Neuronal stem cell (in vitro differentiated cells): Measurements from ENCODE around the gene B3GNT9.

Experiments used
- DNase-seq: peaks from one replicate; pipeline ENCODE4 v3.0.0-alpha.2; 2013; ENCODE audit warnings: low spot score
- H2AFZ ChIP-seq: one replicate; pipeline ENCODE4 v1.6.1; 2013; ENCODE audit warnings: mild to moderate bottlenecking, low read length, inconsistent platforms
- H2AK5ac ChIP-seq: 2 replicates; pipeline ENCODE4 v1.6.1; 2013; ENCODE audit warnings: low read depth, mild to moderate bottlenecking, inconsistent platforms, low read length, moderate library complexity, mixed read lengths
- H2BK120ac ChIP-seq: 2 replicates; pipeline ENCODE4 v1.6.1; 2013; ENCODE audit warnings: low read depth, mild to moderate bottlenecking, inconsistent platforms, low read length, moderate library complexity, mixed read lengths
- H2BK12ac ChIP-seq: one replicate; pipeline ENCODE4 v1.6.1; 2013; ENCODE audit warnings: low read length, inconsistent platforms
- H2BK15ac ChIP-seq: 2 replicates; pipeline ENCODE4 v1.6.1; 2013; ENCODE audit warnings: mild to moderate bottlenecking, low read length, inconsistent platforms, mixed read lengths
- H2BK5ac ChIP-seq: one replicate; pipeline ENCODE4 v1.6.1; 2013; ENCODE audit warnings: inconsistent platforms, mild to moderate bottlenecking, low read length, moderate library complexity
- H3K14ac ChIP-seq: one replicate; pipeline ENCODE4 v1.6.1; 2013; ENCODE audit warnings: low read length, inconsistent platforms
- H3K18ac ChIP-seq: 2 replicates; pipeline ENCODE4 v1.6.1; 2013; ENCODE audit warnings: low read length, inconsistent platforms
- H3K23ac ChIP-seq: 2 replicates; pipeline ENCODE4 v1.6.1; 2013; ENCODE audit warnings: low read depth, mild to moderate bottlenecking, mixed read lengths, low read length, inconsistent platforms; ENCODE audit not compliant: poor library complexity
- H3K27ac ChIP-seq: replicated peaks from 3 replicates; pipeline ENCODE4 v1.5.1; 2013; ENCODE audit warnings: low read length, inconsistent platforms
- H3K27me3 ChIP-seq, 3 experiments: 2 replicates each; pipeline ENCODE4 v1.6.1; 2013; ENCODE audit warnings: low read length in 3 of 3, mild to moderate bottlenecking in 2 of 3, inconsistent platforms in 1 of 3, low read depth in 1 of 3, mixed read lengths in 1 of 3, moderate library complexity in 1 of 3; ENCODE audit not compliant: control insufficient read depth in 3 of 3, insufficient read depth in 3 of 3
- H3K36me3 ChIP-seq, 2 donors: replicated peaks in 1 of 2; 2 replicates each; pipeline ENCODE4 v1.6.1; 2013; ENCODE audit warnings: low read length in 2 of 2; ENCODE audit not compliant: control insufficient read depth in 2 of 2, insufficient read depth in 2 of 2
- H3K4ac ChIP-seq: 2 replicates; pipeline ENCODE4 v1.6.1; 2013; ENCODE audit warnings: inconsistent platforms, mild to moderate bottlenecking, low read length, moderate library complexity
- H3K4me1 ChIP-seq, 2 donors: 1 replicate in 1 of 2; 2 replicates in 1 of 2; pipeline ENCODE4 v1.6.1; 2013; ENCODE audit warnings: low read length in 2 of 2, low read depth in 1 of 2; ENCODE audit not compliant: control insufficient read depth in 2 of 2, insufficient read depth in 1 of 2
- H3K4me2 ChIP-seq: one replicate; pipeline ENCODE4 v1.6.1; 2013; ENCODE audit warnings: mild to moderate bottlenecking, low read length, inconsistent platforms; ENCODE audit not compliant: insufficient read depth, poor library complexity, severe bottlenecking
- H3K4me3 ChIP-seq, 2 donors: 2 replicates each; pipeline ENCODE4 v1.5.1; 2013; ENCODE audit warnings: low read length in 2 of 2, mild to moderate bottlenecking in 2 of 2, inconsistent platforms in 1 of 2, moderate library complexity in 1 of 2
- H3K79me1 ChIP-seq: one replicate; pipeline ENCODE4 v1.6.1; 2013; ENCODE audit warnings: low read depth, mild to moderate bottlenecking, inconsistent platforms, low read length, moderate library complexity
- H3K9ac ChIP-seq: one replicate; pipeline ENCODE4 v1.6.1; 2013; ENCODE audit warnings: mild to moderate bottlenecking, low read depth, low read length, inconsistent platforms; ENCODE audit not compliant: poor library complexity
- H3K9me3 ChIP-seq, 2 donors: replicated peaks in 1 of 2; 2 replicates each; pipeline versions ENCODE3 to v1.6.1; 2013; ENCODE audit warnings: low read length in 2 of 2, mild to moderate bottlenecking in 2 of 2, inconsistent platforms in 1 of 2, low read depth in 1 of 2, mixed read lengths in 1 of 2, moderate library complexity in 1 of 2; ENCODE audit not compliant: control insufficient read depth in 2 of 2, insufficient read depth in 1 of 2
- H4K8ac ChIP-seq: one replicate; pipeline ENCODE4 v1.6.1; 2013; ENCODE audit warnings: low read depth, mild to moderate bottlenecking, inconsistent platforms, low read length, moderate library complexity
- H4K91ac ChIP-seq: one replicate; pipeline ENCODE4 v1.6.1; 2013; ENCODE audit warnings: low read length, low read depth, mild to moderate bottlenecking, inconsistent platforms; ENCODE audit not compliant: poor library complexity
- WGBS, 2 donors: extraction: QIAGEN DNeasy Blood & Tissue Kit; methylation state at CpG; one replicate each; pipeline ENCODE4 v1.1.7; 2013; ENCODE audit warnings: missing lambda C conversion rate in 2 of 2, mixed read lengths in 1 of 2; ENCODE audit not compliant: insufficient read length in 2 of 2, insufficient replicate concordance in 1 of 2; ENCODE audit errors: extremely low coverage in 2 of 2; 5-methylcytosine and 5-hydroxymethylcytosine counted together

The B3GNT9 gene

GRCh38 chr16:67174706-67175231 is 24.0 kb upstream of the B3GNT9 start:
- DNase-seq, result no peak
- peak overlapping the region; percentile 49 for H2AK5ac ChIP-seq
- peaks cover 9 to 93% (median 12%) of the 10 kb centered on the region in 3 experiments for H3K27me3 ChIP-seq
- no peaks in the 10 kb centered on the region for H3K79me1 ChIP-seq
- no peak overlapping the region for H3K4ac ChIP-seq
- H3K4me1 ChIP-seq, result peaks cover 13 to 23% of the 10 kb centered on the region in 2 donors
- no peaks in the 10 kb centered on the region for H3K9me3 ChIP-seq
- H4K91ac ChIP-seq, result no peak overlapping the region
- H4K8ac ChIP-seq, result no peak overlapping the region
- no peak overlapping the region for H2BK12ac ChIP-seq
- H2BK120ac ChIP-seq, result no peak overlapping the region
- H3K14ac ChIP-seq, result peak overlapping the region; percentile 25
- H3K4me3 ChIP-seq, result peak overlapping the region; percentile 12 to 45
- H2BK5ac ChIP-seq, result peak overlapping the region; percentile 43
- no CpG with 5 or more reads among the region's 31 CpGs for WGBS, 2 donors
- peak overlapping the region; percentile 85 for H3K18ac ChIP-seq
- H3K9ac ChIP-seq, result no peak overlapping the region
- no peak overlapping the region for H3K23ac ChIP-seq
- peak overlapping the region; percentile 8 for H2BK15ac ChIP-seq
- H2AFZ ChIP-seq, result peak overlapping the region; percentile 94
- peaks cover 2 to 11% of the 10 kb centered on the region in 2 donors for H3K36me3 ChIP-seq
- H3K27ac ChIP-seq, result no peak overlapping the region
- peak overlapping the region; percentile 88 for H3K4me2 ChIP-seq

GRCh38 chr16:67173808-67174705 is 23.3 kb upstream of the B3GNT9 start:
- H4K8ac ChIP-seq, result no peak overlapping the region
- H2AFZ ChIP-seq, result peak overlapping the region; percentile 94
- H3K27ac ChIP-seq, result no peak overlapping the region
- peaks cover 2 to 6% of the 10 kb centered on the region in 2 donors for H3K36me3 ChIP-seq
- peak overlapping the region; percentile 85 for H3K18ac ChIP-seq
- no peak overlapping the region for H3K4ac ChIP-seq
- no peaks in the 10 kb centered on the region for H3K79me1 ChIP-seq
- DNase-seq, result no peak
- peak overlapping the region; percentile 88 for H3K4me2 ChIP-seq
- H3K27me3 ChIP-seq, result peaks cover 13 to 93% (median 15%) of the 10 kb centered on the region in 3 experiments
- H3K9me3 ChIP-seq, result no peaks in the 10 kb centered on the region
- peaks cover 17 to 26% of the 10 kb centered on the region in 2 donors for H3K4me1 ChIP-seq
- no peak overlapping the region for H2BK120ac ChIP-seq
- H4K91ac ChIP-seq, result no peak overlapping the region
- peak overlapping the region; percentile 49 for H2AK5ac ChIP-seq
- peak overlapping the region; percentile 79 for H3K14ac ChIP-seq
- H3K9ac ChIP-seq, result peak overlapping the region; percentile 76
- H2BK15ac ChIP-seq, result peak overlapping the region; percentile 8
- no peak overlapping the region for H2BK12ac ChIP-seq
- peak overlapping the region; percentile 76 for H3K23ac ChIP-seq
- no CpG with 5 or more reads among the region's 71 CpGs for WGBS, 2 donors
- no peak overlapping the region for H2BK5ac ChIP-seq
- peak overlapping the region; percentile 45 to 70 for H3K4me3 ChIP-seq

GRCh38 chr16:67173323-67173722 is 22.5 kb upstream of the B3GNT9 start:
- no peak overlapping the region for H3K14ac ChIP-seq
- no peak for DNase-seq
- WGBS, 2 donors, result no CpG with 5 or more reads among the region's 1 CpG
- no peaks in the 10 kb centered on the region for H3K79me1 ChIP-seq
- no peak overlapping the region for H4K8ac ChIP-seq
- H3K4me3 ChIP-seq, result peak overlapping the region; percentile 23 to 45
- peaks cover 17 to 25% of the 10 kb centered on the region in 2 donors for H3K4me1 ChIP-seq
- no peak overlapping the region for H3K4ac ChIP-seq
- no peak overlapping the region for H3K9ac ChIP-seq
- H3K36me3 ChIP-seq, result peaks cover 2 to 6% of the 10 kb centered on the region in 2 donors
- H3K23ac ChIP-seq, result no peak overlapping the region
- no peaks in the 10 kb centered on the region for H3K9me3 ChIP-seq
- peak overlapping the region; percentile 94 for H2AFZ ChIP-seq
- no peak overlapping the region for H2BK15ac ChIP-seq
- no peak overlapping the region for H2AK5ac ChIP-seq
- no peak overlapping the region for H2BK5ac ChIP-seq
- H2BK12ac ChIP-seq, result no peak overlapping the region
- H3K27me3 ChIP-seq, result peaks cover 20 to 93% (median 21%) of the 10 kb centered on the region in 3 experiments
- no peak overlapping the region for H4K91ac ChIP-seq
- no peak overlapping the region for H3K27ac ChIP-seq
- no peak overlapping the region for H3K4me2 ChIP-seq
- no peak overlapping the region for H3K18ac ChIP-seq
- no peak overlapping the region for H2BK120ac ChIP-seq
